Measurements from ENCODE around the gene GAS6.

DNA sequence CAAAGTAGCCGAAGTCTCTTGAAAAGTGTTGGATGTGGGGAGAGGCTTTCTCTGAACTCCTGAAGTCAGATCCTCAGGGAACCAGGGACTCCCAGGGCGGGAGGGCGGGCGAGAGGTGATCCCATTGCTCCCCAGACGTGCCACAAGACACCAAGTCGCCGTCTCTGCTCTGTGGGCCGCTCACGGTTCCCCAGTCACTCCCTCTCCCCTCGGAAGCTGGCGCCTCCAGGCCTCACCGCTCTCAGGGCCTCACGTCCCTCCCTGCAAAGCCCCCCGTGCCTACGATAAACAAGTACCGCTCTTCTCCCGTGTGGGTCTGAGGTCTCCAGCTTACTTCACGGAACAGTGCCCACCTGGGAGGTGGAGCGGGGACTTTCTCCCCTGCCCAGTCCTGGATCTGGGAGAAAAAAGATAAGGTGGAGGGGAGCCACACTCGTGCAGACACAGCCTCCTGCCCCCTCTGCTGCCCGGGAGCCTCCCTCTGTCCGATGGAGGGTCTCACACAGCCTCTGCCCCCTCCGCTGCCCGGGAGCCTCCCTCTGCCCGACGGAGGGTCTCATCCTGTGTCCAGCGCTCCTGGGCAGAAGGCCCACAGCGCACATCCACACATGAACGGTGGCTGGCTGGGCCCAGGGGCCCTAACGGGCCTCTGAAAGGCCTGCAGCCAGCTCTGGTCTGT is 50.7 kb downstream of the GAS6 start:
- TF ChIP-seq, protein P1, sequence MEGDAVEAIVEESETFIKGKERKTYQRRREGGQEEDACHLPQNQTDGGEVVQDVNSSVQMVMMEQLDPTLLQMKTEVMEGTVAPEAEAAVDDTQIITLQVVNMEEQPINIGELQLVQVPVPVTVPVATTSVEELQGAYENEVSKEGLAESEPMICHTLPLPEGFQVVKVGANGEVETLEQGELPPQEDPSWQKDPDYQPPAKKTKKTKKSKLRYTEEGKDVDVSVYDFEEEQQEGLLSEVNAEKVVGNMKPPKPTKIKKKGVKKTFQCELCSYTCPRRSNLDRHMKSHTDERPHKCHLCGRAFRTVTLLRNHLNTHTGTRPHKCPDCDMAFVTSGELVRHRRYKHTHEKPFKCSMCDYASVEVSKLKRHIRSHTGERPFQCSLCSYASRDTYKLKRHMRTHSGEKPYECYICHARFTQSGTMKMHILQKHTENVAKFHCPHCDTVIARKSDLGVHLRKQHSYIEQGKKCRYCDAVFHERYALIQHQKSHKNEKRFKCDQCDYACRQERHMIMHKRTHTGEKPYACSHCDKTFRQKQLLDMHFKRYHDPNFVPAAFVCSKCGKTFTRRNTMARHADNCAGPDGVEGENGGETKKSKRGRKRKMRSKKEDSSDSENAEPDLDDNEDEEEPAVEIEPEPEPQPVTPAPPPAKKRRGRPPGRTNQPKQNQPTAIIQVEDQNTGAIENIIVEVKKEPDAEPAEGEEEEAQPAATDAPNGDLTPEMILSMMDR (IDR thresholded peaks at IDR 0.05): no peak
- no peak for TF ChIP-seq EZH2 (IDR thresholded peaks at IDR 0.05; ENCODE audit: borderline replicate concordance, insufficient read depth, low read depth, low read length, poor library complexity, severe bottlenecking)
